HTERT RPE-1 (cell line): ENCODE data around the gene NCOA1.

Source experiments
- in situ Hi-C: fragments of 300-500 bp; cut with MboI; formaldehyde crosslinking; loops from 4 replicates; pipeline ENCODE4 v1.14.3; 2020; ENCODE audit warnings: low sequenced_read_pairs

NCOA1 gene

DNA sequence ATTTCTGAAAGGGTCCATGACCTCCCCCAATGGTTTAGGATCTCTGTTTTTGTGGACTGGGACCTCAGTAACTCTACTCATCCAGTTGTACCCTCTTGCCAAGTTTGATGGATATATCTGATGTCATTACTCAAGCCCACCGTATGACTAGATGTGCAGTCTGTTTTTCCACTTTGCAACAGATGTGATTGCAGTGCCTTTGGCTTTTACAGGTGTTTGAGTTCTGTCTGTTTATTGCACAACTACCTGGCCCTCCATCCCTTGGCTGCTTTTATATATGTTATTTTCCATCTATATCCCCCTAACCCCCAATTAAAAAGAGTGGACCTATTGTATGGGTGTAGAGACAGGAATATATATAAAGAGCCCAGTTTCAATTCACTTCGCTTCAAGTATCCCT is 10.8 kb downstream of the NCOA1 start:
- in situ Hi-C loops: no loop called here

- in situ Hi-C loops: no loop called here
Observed at GRCh38 chr2:24505534-24506275, 14.7 kb downstream of the NCOA1 start.

DNA sequence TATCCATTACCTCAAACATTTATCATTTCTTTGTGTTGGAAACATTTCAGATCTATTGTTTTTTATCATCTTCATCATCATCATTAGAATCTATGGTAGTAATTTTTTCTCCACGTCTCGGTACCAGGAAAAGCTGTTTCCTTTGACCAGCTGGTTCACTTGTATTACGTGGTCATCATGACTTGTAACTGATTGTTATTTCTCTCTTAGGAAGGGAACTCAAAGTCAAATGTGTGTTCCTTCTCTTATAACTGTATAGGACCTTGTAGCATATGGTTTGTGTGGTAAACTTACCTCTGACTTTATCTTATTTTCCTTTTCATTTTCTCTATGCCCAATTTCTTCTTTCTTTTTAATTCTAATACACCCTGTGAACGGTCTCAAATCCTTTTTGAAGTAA is 16.5 kb downstream of the NCOA1 start:
- in situ Hi-C loops: no loop called here

- in situ Hi-C loops: no loop called here
Observed at GRCh38 chr2:24508878-24509277, 17.8 kb downstream of the NCOA1 start.

DNA sequence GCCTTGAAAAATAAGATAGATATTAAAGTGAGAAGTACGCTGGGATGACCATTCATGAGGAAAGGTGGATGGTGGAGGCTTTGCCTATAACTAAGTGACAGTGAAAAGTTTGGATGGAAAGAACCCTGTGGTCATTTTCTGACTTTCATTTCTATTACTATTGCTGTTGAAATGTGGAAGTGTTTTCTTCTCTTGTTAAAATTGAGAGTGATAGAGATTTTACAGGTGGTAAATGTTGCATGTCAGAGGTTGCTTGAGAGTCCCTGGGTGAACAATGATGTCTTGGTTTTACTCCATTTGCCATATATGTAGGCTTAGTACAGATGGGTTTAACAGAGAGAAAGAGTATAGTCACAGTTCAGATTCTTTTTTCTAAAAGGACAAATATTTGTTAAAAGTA is 18.4 kb downstream of the NCOA1 start:
- in situ Hi-C loops: no loop called here

- in situ Hi-C loops: no loop called here
Observed at GRCh38 chr2:24509840-24510239, 18.8 kb downstream of the NCOA1 start.

- in situ Hi-C loops: no loop called here
Observed at GRCh38 chr2:24510771-24511170, 19.7 kb downstream of the NCOA1 start.

- in situ Hi-C loops: no loop called here
Observed at GRCh38 chr2:24511198-24511597, 20.1 kb downstream of the NCOA1 start.

GRCh38 chr2:24511894-24512293 is 20.8 kb downstream of the NCOA1 start:
- in situ Hi-C loops: no loop called here

DNA sequence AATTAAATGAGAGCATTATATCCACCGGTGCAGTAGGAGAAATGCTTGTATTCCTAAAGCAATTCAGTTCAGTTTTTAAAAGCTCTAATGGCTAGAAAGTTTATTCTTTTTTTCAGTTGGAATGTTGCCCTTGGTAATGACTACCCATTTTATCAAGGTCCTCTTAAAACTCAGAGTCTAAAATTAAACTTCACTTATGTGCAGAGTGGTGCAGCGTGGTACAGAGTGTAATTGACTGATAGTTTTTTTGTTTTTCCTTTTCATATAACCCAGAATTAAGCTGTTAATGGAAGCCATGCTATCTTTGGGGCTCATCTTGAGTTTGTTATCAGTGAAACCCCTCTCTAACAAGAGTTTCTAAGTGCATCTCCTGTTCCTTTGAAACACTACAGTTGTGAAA is 21.4 kb downstream of the NCOA1 start:
- in situ Hi-C loops: no loop called here

- in situ Hi-C loops: no loop called here
Observed at GRCh38 chr2:24512831-24513230, 21.8 kb downstream of the NCOA1 start.

DNA sequence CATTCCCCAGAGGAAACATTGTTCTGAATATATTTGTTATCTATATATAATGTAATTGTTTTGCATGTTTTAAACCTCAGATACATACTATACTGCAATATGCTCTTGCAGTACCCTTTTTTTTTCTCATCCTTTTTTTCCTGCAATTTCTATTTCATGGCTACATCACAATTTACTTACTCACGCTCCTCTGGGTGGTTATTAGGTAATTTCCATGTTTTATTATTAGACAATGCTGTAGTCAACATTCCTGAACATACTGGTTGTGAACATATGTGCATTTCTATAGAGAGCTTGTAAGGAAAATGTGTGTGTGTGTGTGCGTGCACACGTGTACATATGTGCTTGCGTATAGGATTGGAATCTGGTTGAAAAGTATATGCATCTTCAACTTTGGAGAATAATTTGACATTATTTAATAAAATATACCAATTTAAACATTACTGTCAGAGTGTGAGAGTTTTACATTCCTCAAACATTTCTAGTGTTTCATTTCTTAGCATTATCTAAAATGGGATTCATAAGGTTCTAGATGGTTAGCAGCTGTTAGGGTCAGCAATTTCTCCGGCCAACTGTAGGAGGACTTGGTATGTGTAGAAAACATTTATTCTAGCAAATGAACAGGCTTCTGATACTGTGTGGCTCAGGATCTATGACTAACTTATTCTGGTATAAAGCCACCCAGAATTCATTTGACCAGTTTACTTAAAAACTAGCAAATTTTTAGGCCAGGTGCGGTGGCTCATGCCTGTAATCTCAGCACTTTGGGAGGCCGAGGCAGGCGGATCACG is 22.4 kb downstream of the NCOA1 start:
- in situ Hi-C loops: no loop called here

- in situ Hi-C loops: no loop called here
Observed at GRCh38 chr2:24514820-24515219, 23.8 kb downstream of the NCOA1 start.

DNA sequence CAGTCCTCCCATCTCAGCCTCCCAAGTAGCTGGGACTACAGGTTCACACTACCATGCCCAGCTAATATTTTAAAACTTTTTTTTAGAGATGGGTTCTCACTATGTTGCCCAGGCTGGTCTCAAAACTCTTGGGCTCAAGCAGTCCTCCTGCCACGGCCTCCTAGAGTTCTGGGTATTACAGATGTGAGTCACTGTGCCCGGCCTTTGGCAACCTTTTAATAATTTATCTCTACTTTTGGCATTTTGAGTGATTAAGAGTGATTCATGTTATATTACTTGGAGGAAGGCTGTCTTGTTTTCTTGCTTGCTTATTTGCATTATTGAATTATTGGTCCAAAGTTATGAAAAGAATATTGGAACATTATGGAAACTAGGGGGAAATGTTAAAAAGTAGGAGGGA is 24.3 kb downstream of the NCOA1 start:
- in situ Hi-C loops: no loop called here

DNA sequence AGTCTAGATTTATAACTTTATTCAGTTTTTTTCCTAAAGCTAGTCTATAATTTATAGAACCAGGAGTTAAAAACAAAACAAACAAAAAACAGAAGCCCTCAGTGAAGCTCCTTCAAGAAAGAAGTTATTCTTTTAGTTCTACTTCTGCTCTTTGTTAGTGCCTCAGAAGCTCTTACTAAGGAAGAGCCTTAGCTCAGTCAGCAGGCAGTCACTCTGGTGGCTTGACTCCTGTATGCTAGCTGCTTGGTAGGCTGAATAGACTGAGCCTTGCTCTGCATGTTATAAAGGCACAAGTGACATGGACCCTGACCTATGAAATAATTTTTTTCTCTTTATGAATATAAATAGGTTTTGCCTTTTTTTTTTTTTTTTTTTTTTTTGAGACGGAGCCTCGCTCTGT is 24.8 kb downstream of the NCOA1 start:
- in situ Hi-C loops: no loop called here

GRCh38 chr2:24517247-24517646 is 26.2 kb downstream of the NCOA1 start:
- in situ Hi-C loops: no loop called here

GRCh38 chr2:24520175-24520574 is 29.1 kb downstream of the NCOA1 start:
- in situ Hi-C loops: no loop called here

- in situ Hi-C loops: no loop called here
Observed at GRCh38 chr2:24521162-24521857, 30.3 kb downstream of the NCOA1 start.

GRCh38 chr2:24521975-24522639 is 31.1 kb downstream of the NCOA1 start:
- in situ Hi-C loops: no loop called here

- in situ Hi-C loops: no loop called here
Observed at GRCh38 chr2:24527536-24527935, 36.5 kb downstream of the NCOA1 start.

DNA sequence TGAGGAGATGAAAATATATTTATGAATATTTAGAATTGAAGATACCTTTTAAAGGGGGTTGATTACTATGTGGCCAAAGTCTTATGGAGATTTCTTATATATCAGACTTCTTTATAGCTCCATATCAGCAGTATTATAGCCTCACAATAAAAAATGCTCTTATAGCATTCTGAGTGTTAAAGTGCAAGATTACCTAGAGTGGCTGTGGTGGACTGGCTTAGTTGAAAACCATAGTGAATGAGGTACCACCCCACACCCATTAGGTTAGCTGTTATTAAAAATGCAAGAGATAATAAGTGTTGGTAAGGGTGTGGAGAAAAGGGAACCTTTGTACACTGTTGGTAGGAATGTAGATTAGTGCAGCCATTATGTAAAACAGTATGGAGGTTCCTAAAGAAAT is 39.7 kb downstream of the NCOA1 start:
- in situ Hi-C loops: no loop called here
